ENCODE data around the gene STH. TPM values are rescaled to one million over a fixed set of nuclear protein-coding genes. Genes with fewer than 3 reads are reported as not detected.

Gene STH
- total and polyA plus RNA-seq, 2 donors from 2014 or later: not detected

- FAIRE-seq: no peak
- no peaks in the 10 kb centered on the region for H3K4me1 ChIP-seq (ENCODE audit: control insufficient read depth in 2 of 3, insufficient read depth in 2 of 3, low read depth in 1 of 3, low read length in 3 of 3)
Measured at GRCh38 chr17:46031440-46031839, 32.4 kb downstream of the STH start.

GRCh38 chr17:46031920-46032319, 32.9 kb downstream of the STH start:
- no peak overlapping the region for H3K27ac ChIP-seq (ENCODE audit: low read depth in 2 of 2, low read length in 2 of 2)
- H3K4me3 ChIP-seq (ENCODE audit: low read length in 3 of 3): no peak overlapping the region
- FAIRE-seq (no peak), DNase-seq (no peak)
- H3K9me3 ChIP-seq (ENCODE audit: control insufficient read depth in 2 of 3, insufficient read depth in 1 of 3, low read length in 3 of 3): no peaks in the 10 kb centered on the region
- no peak overlapping the region for H3K9ac ChIP-seq (ENCODE audit: low read length in 3 of 3)
- H3K36me3 ChIP-seq (ENCODE audit: control insufficient read depth in 2 of 3, insufficient read depth in 3 of 3, low read length in 3 of 3): peaks cover 17 to 65% (median 39%) of the 10 kb centered on the region in 3 donors
- intact Hi-C loops (cut with DNase I): no loop called here
- H3K4me1 ChIP-seq (ENCODE audit: control insufficient read depth in 2 of 3, insufficient read depth in 2 of 3, low read depth in 1 of 3, low read length in 3 of 3): no peaks in the 10 kb centered on the region
- H3K27me3 ChIP-seq (ENCODE audit: control insufficient read depth, insufficient read depth, low read length): no peaks in the 10 kb centered on the region
- no peak for TF ChIP-seq CTCF (IDR thresholded peaks at IDR 0.05; ENCODE audit: borderline replicate concordance, extremely low read depth, insufficient read depth)

More at GRCh38 chr17:46031440-46031839, 32.4 kb downstream of the STH start:
- Histone ChIP-seq H3K9me3 (ENCODE audit: control insufficient read depth in 2 of 3, insufficient read depth in 1 of 3, low read length in 3 of 3) (no peaks in the 10 kb centered on the region), H3K36me3 (ENCODE audit: control insufficient read depth in 2 of 3, insufficient read depth in 3 of 3, low read length in 3 of 3) (peaks cover 17 to 65% (median 41%) of the 10 kb centered on the region in 3 donors), H3K4me3 (ENCODE audit: low read length in 3 of 3) (no peak overlapping the region), H3K9ac (ENCODE audit: low read length in 3 of 3) (no peak overlapping the region), H3K27ac (ENCODE audit: low read depth in 2 of 2, low read length in 2 of 2) (no peak overlapping the region), H3K27me3 (ENCODE audit: control insufficient read depth, insufficient read depth, low read length) (no peaks in the 10 kb centered on the region)
- intact Hi-C loops (cut with DNase I): no loop called here
- no peak for TF ChIP-seq CTCF (IDR thresholded peaks at IDR 0.05; ENCODE audit: borderline replicate concordance, extremely low read depth, insufficient read depth)
- no peak for DNase-seq

- FAIRE-seq: no peak
- H3K27me3 ChIP-seq (ENCODE audit: control insufficient read depth, insufficient read depth, low read length): no peaks in the 10 kb centered on the region
- no peaks in the 10 kb centered on the region for H3K4me1 ChIP-seq (ENCODE audit: control insufficient read depth in 2 of 3, insufficient read depth in 2 of 3, low read depth in 1 of 3, low read length in 3 of 3)
- no peak overlapping the region for H3K4me3 ChIP-seq (ENCODE audit: low read length in 3 of 3)
- H3K27ac ChIP-seq (ENCODE audit: low read depth in 2 of 2, low read length in 2 of 2): no peak overlapping the region
- intact Hi-C loops (cut with DNase I): no loop called here
- no peaks in the 10 kb centered on the region for H3K9me3 ChIP-seq (ENCODE audit: control insufficient read depth in 2 of 3, insufficient read depth in 1 of 3, low read length in 3 of 3)
- H3K9ac ChIP-seq (ENCODE audit: low read length in 3 of 3): no peak overlapping the region
- no peak for TF ChIP-seq CTCF (IDR thresholded peaks at IDR 0.05; ENCODE audit: borderline replicate concordance, extremely low read depth, insufficient read depth)
- H3K36me3 ChIP-seq (ENCODE audit: control insufficient read depth in 2 of 3, insufficient read depth in 3 of 3, low read length in 3 of 3): peaks cover 20 to 71% (median 44%) of the 10 kb centered on the region in 3 donors
- no peak for DNase-seq
Measured at GRCh38 chr17:46032909-46033308, 33.9 kb downstream of the STH start.

GRCh38 chr17:46033392-46033791, 34.3 kb downstream of the STH start:
- peaks cover 24 to 76% (median 49%) of the 10 kb centered on the region in 3 donors for H3K36me3 ChIP-seq (ENCODE audit: control insufficient read depth in 2 of 3, insufficient read depth in 3 of 3, low read length in 3 of 3)
- FAIRE-seq (no peak), DNase-seq (no peak)
- H3K27me3 ChIP-seq (ENCODE audit: control insufficient read depth, insufficient read depth, low read length): no peaks in the 10 kb centered on the region
- intact Hi-C loops (cut with DNase I): no loop called here
- H3K4me3 ChIP-seq (ENCODE audit: low read length in 3 of 3): no peak overlapping the region
- no peaks in the 10 kb centered on the region for H3K4me1 ChIP-seq (ENCODE audit: control insufficient read depth in 2 of 3, insufficient read depth in 2 of 3, low read depth in 1 of 3, low read length in 3 of 3)
- H3K9ac ChIP-seq (ENCODE audit: low read length in 3 of 3): no peak overlapping the region
- H3K9me3 ChIP-seq (ENCODE audit: control insufficient read depth in 2 of 3, insufficient read depth in 1 of 3, low read length in 3 of 3): no peaks in the 10 kb centered on the region
- H3K27ac ChIP-seq (ENCODE audit: low read depth in 2 of 2, low read length in 2 of 2): no peak overlapping the region
- TF ChIP-seq CTCF (IDR thresholded peaks at IDR 0.05; ENCODE audit: borderline replicate concordance, extremely low read depth, insufficient read depth): no peak
